H1 (cell line): ENCODE measurements around the gene HS3ST5. TPM values are rescaled to one million over a fixed set of nuclear protein-coding genes. Genes with fewer than 3 reads are reported as not detected.
A peak's percentile ranks its signal among the peaks of the same experiment; 100 is the strongest.

Experiments
- CTCF ChIA-PET: fragments of 300-600 bp; sonication (Branson Sonifier 250); formaldehyde crosslinking; loops from one replicate; lab custom pipeline; 2021; ENCODE audit not compliant: partially characterized antibody; lab: Charles Lee
- POLR2A ChIA-PET: fragments of 300-600 bp; sonication (Branson Sonifier 250); formaldehyde crosslinking; loops from one replicate; lab custom pipeline; 2021; ENCODE audit warnings: inconsistent platforms; ENCODE audit not compliant: partially characterized antibody; lab: Charles Lee
- DNase-seq, 2 experiments: peaks; one replicate each; pipeline versions ENCODE4 v3.0.0 to v3.0.0-alpha.2; 2010 to 2022; ENCODE audit warnings: low spot score in 2 of 2, low read depth in 1 of 2, mixed read lengths in 1 of 2
- FAIRE-seq: peaks from 2 replicates; lab custom pipeline; 2011; peaks lifted over from hg19 to GRCh38; lab: Jason Lieb, UNC
- H2AFZ ChIP-seq: 2 replicates; pipeline ENCODE4 v1.8.1; 2012; ENCODE audit warnings: low read length, inconsistent platforms
- H2AK5ac ChIP-seq: 2 replicates; pipeline ENCODE4 v1.6.1; 2013; ENCODE audit warnings: low read depth, low read length
- H2BK120ac ChIP-seq: replicated peaks from 2 replicates; pipeline ENCODE3; 2013; ENCODE audit warnings: low read depth, low read length, inconsistent platforms
- H2BK12ac ChIP-seq: 2 replicates; pipeline ENCODE4 v1.6.1; 2013; ENCODE audit warnings: low read depth, low read length
- H2BK15ac ChIP-seq: 2 replicates; pipeline ENCODE4 v1.6.1; 2013; ENCODE audit warnings: low read length
- H2BK20ac ChIP-seq: 2 replicates; pipeline ENCODE4 v1.6.1; 2013; ENCODE audit warnings: low read length
- H2BK5ac ChIP-seq: 2 replicates; pipeline ENCODE4 v1.6.1; 2013; ENCODE audit warnings: low read depth, low read length
- H3K14ac ChIP-seq: 2 replicates; pipeline ENCODE4 v1.6.1; 2013; ENCODE audit warnings: inconsistent platforms; ENCODE audit not compliant: insufficient read length
- H3K18ac ChIP-seq: 2 replicates; pipeline ENCODE4 v1.6.1; 2013; ENCODE audit warnings: low read length; ENCODE audit errors: extremely low read depth
- H3K23ac ChIP-seq: 2 replicates; pipeline ENCODE4 v1.6.1; 2013; ENCODE audit warnings: inconsistent platforms; ENCODE audit not compliant: insufficient read length
- H3K23me2 ChIP-seq: 2 replicates; pipeline ENCODE4 v1.6.1; 2013; ENCODE audit warnings: low read depth, low read length
- H3K27ac ChIP-seq: 2 replicates; pipeline ENCODE4 v1.6.1; 2011; ENCODE audit warnings: low read depth, low read length, inconsistent platforms
- H3K27me3 ChIP-seq, 4 experiments: replicated peaks in 1 of 4; 1 replicate in 1 of 4; 2 replicates in 3 of 4; pipeline versions ENCODE4 v1.6.1 to v1.8.1; 2011 to 2013; ENCODE audit warnings: low read length in 3 of 4, mild to moderate bottlenecking in 3 of 4, inconsistent platforms in 2 of 4, mixed read lengths in 2 of 4, moderate library complexity in 1 of 4; ENCODE audit not compliant: control insufficient read depth in 3 of 4, insufficient read depth in 3 of 4; ENCODE audit errors: extremely low read depth in 1 of 4
- H3K36me3 ChIP-seq, 4 experiments: 2 replicates each; pipeline versions ENCODE4 v1.6.1 to v1.8.1; 2011 to 2013; ENCODE audit warnings: mild to moderate bottlenecking in 4 of 4, low read length in 3 of 4, moderate library complexity in 2 of 4, control low read depth in 1 of 4, inconsistent platforms in 1 of 4; ENCODE audit not compliant: insufficient read depth in 4 of 4, control insufficient read depth in 2 of 4
- H3K4ac ChIP-seq: replicated peaks from 2 replicates; pipeline ENCODE3; 2013; ENCODE audit warnings: low read length, low read depth, mixed read lengths, inconsistent platforms; ENCODE audit not compliant: insufficient read length
- H3K4me1 ChIP-seq, 4 experiments: replicated peaks in 1 of 4; 1 replicate in 1 of 4; 2 replicates in 3 of 4; pipeline versions ENCODE4 v1.6.1 to v1.8.1; 2011 to 2013; ENCODE audit warnings: low read length in 3 of 4, inconsistent platforms in 2 of 4, mixed read lengths in 1 of 4; ENCODE audit not compliant: insufficient read depth in 4 of 4, control insufficient read depth in 3 of 4
- H3K4me2 ChIP-seq, 2 experiments: 2 replicates each; pipeline versions ENCODE4 v1.6.1 to v1.8.1; 2011 to 2013; ENCODE audit warnings: low read depth in 2 of 2, low read length in 2 of 2, control low read depth in 1 of 2, inconsistent platforms in 1 of 2, mild to moderate bottlenecking in 1 of 2; ENCODE audit not compliant: insufficient read depth in 1 of 2
- H3K4me3 ChIP-seq, 4 experiments: fragments of 200-600, 300-600 bp in 1 of 4; sonication (generic), shearing (Covaris generic), sonication (Bioruptor Twin) in 1 of 4; 2 replicates each; pipeline versions ENCODE4 v1.5.1 to v1.8.1; 2011 to 2016; ENCODE audit warnings: low read length in 4 of 4, low read depth in 3 of 4, control low read depth in 2 of 4, inconsistent platforms in 2 of 4, mild to moderate bottlenecking in 2 of 4, mixed read lengths in 1 of 4, moderate library complexity in 1 of 4; ENCODE audit not compliant: insufficient read depth in 2 of 4; ENCODE audit errors: extremely low read depth in 1 of 4
- H3K56ac ChIP-seq: replicated peaks from 2 replicates; pipeline ENCODE3; 2013; ENCODE audit warnings: low read depth, mild to moderate bottlenecking, mixed read lengths, low read length, inconsistent platforms; ENCODE audit not compliant: insufficient read length
- H3K79me1 ChIP-seq: 2 replicates; pipeline ENCODE4 v1.6.1; 2013; ENCODE audit warnings: low read depth, low read length, control low read depth
- H3K79me2 ChIP-seq, 2 experiments: 2 replicates each; pipeline versions ENCODE4 v1.6.1 to v1.8.1; 2012 to 2013; ENCODE audit warnings: low read length in 2 of 2, mild to moderate bottlenecking in 2 of 2, inconsistent platforms in 1 of 2; ENCODE audit not compliant: insufficient read depth in 2 of 2, control insufficient read depth in 1 of 2
- H3K9ac ChIP-seq, 4 experiments: replicated peaks in 1 of 4; 1 replicate in 1 of 4; 2 replicates in 3 of 4; pipeline versions ENCODE4 v1.6.1 to v1.8.1; 2011 to 2013; ENCODE audit warnings: low read depth in 3 of 4, low read length in 3 of 4, control low read depth in 2 of 4, mild to moderate bottlenecking in 2 of 4, moderate library complexity in 2 of 4, inconsistent platforms in 1 of 4; ENCODE audit errors: extremely low read depth in 1 of 4
- H3K9me3 ChIP-seq, 2 experiments: 2 replicates each; pipeline versions ENCODE4 v1.6.1 to v1.8.1; 2012 to 2013; ENCODE audit warnings: mild to moderate bottlenecking in 2 of 2, moderate library complexity in 2 of 2, control low read depth in 1 of 2, inconsistent platforms in 1 of 2, low read depth in 1 of 2, low read length in 1 of 2, mixed read lengths in 1 of 2; ENCODE audit not compliant: insufficient read depth in 2 of 2
- H4K20me1 ChIP-seq, 2 experiments: replicated peaks in 1 of 2; 2 replicates each; pipeline versions ENCODE3 to v1.8.1; 2011 to 2013; ENCODE audit warnings: inconsistent platforms in 2 of 2, low read length in 2 of 2, mild to moderate bottlenecking in 1 of 2; ENCODE audit not compliant: insufficient read depth in 2 of 2, control insufficient read depth in 1 of 2
- H4K5ac ChIP-seq: 2 replicates; pipeline ENCODE4 v1.6.1; 2013; ENCODE audit warnings: low read length, low read depth, mixed read lengths, inconsistent platforms; ENCODE audit not compliant: insufficient read length
- H4K8ac ChIP-seq: 2 replicates; pipeline ENCODE4 v1.8.0; 2013; ENCODE audit warnings: mild to moderate bottlenecking, moderate library complexity, low read length, inconsistent platforms; ENCODE audit not compliant: insufficient read depth; ENCODE audit errors: extremely low read depth
- H4K91ac ChIP-seq: replicated peaks from 2 replicates; pipeline ENCODE3; 2013; ENCODE audit warnings: low read length, mixed read lengths, inconsistent platforms; ENCODE audit not compliant: insufficient read length
- HDAC2 ChIP-seq, 2 experiments: fragments of 300-600 bp in 1 of 2; sonication (generic) in 1 of 2; IDR thresholded peaks; 2 replicates each; pipeline ENCODE4 v1.6.1; 2011 to 2012; ENCODE audit warnings: low read depth in 2 of 2, low read length in 2 of 2, mild to moderate bottlenecking in 2 of 2, moderate library complexity in 2 of 2, borderline replicate concordance in 1 of 2, inconsistent platforms in 1 of 2
- JUND ChIP-seq: IDR thresholded peaks from 2 replicates; pipeline ENCODE4 v1.6.1; 2011; ENCODE audit warnings: mild to moderate bottlenecking, improper control_type of control experiment, low read length
- KDM1A ChIP-seq: fragments of 200-600, 300-600 bp; sonication (generic); IDR thresholded peaks from 2 replicates; pipeline ENCODE4 v1.7.1; 2016; ENCODE audit warnings: mild to moderate bottlenecking, low read length, borderline replicate concordance
- SIN3A ChIP-seq, 2 experiments: IDR thresholded peaks in 1 of 2; conservative IDR thresholded peaks in 1 of 2; 2 replicates each; pipeline ENCODE4 v1.6.1; 2011 to 2012; ENCODE audit warnings: low read length in 2 of 2, improper control_type of control experiment in 1 of 2, low read depth in 1 of 2, mild to moderate bottlenecking in 1 of 2
- SP1 ChIP-seq: IDR thresholded peaks from 2 replicates; pipeline ENCODE4 v1.6.1; 2011; ENCODE audit warnings: low read depth, low read length
- SP2 ChIP-seq: IDR thresholded peaks from 2 replicates; pipeline ENCODE4 v1.6.1; 2012; ENCODE audit warnings: mild to moderate bottlenecking, low read length, inconsistent platforms
- TCF12 ChIP-seq: IDR thresholded peaks from 2 replicates; pipeline ENCODE4 v1.6.1; 2011; ENCODE audit warnings: low read depth, mild to moderate bottlenecking, low read length
- TEAD4 ChIP-seq: IDR thresholded peaks from 2 replicates; pipeline ENCODE4 v1.6.1; 2012; ENCODE audit warnings: low read depth, low read length, inconsistent platforms, mixed read lengths
- YY1 ChIP-seq: IDR thresholded peaks from 2 replicates; pipeline ENCODE4 v1.6.1; 2011; ENCODE audit warnings: low read depth, mild to moderate bottlenecking, low read length
- WGBS, 2 experiments: shearing (Covaris generic) in 1 of 2; methylation state at CpG; one replicate each; pipeline versions ENCODE4 v1.1.6 to v1.1.7; 2013 to 2015; ENCODE audit warnings: low lambda C conversion rate in 2 of 2, mixed read lengths in 2 of 2, inconsistent platforms in 1 of 2, low coverage in 1 of 2, missing lambda C conversion rate in 1 of 2; ENCODE audit not compliant: insufficient replicate concordance in 2 of 2, insufficient coverage in 1 of 2, insufficient read length in 1 of 2; ENCODE audit errors: extremely low coverage in 1 of 2, missing lambda C conversion rate in 1 of 2; 5-methylcytosine and 5-hydroxymethylcytosine counted together
- polyA plus RNA-seq, 7 experiments: library from polyadenylated mRNA; depleted of rRNA in 3 of 7; stranded (reverse) in 5 of 7; unstranded in 2 of 7; fragments of >200 nt in 5 of 7; fragments of 200-250 nt in 2 of 7; gene quantifications; 1 replicate in 5 of 7; 2 replicates in 1 of 7; 4 replicates in 1 of 7; pipeline versions ENCODE4 v1.2.1 to v1.2.3, GENCODE V29; 2011 to 2013; ENCODE audit warnings: missing spikeins in 2 of 7, mixed read lengths in 2 of 7
- total RNA-seq: library from RNA; stranded (reverse); fragmentation: NEBNext Ultra II Directional; extraction: Animal tissue kit (Norgen Biotek cat#: 25700); gene quantifications from 2 replicates; pipeline ENCODE4 v1.2.1, GENCODE V29; 2021
- TF ChIP-seq, protein P1 (sequence below): IDR thresholded peaks from 2 replicates; pipeline ENCODE4 v1.6.1; 2012; ENCODE audit warnings: inconsistent platforms

HS3ST5 gene
- total and polyA plus RNA-seq, 2 of the 8 experiments (the other 6 are each of a cell fraction or from before 2014, with no cell fraction given): 1.2 to 9.9 TPM

DNA sequence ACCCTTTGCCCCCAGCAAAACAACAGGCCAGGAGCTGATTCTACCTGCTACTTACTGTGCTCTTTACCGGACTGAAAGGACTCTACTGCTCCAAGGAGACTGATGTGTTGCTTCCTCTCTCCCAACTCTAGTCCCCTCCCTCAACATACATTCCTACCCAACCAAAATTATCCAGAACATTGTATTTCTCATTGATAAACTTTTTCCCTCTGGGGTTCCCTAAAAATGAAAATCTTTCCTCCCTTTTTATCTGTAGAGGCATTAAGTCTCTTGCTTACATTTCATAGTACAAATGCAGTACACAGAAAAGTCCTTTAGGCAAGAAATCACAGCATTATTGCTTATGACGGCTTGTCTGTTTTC, 940 bp upstream of the HS3ST5 start:
- Histone ChIP-seq H3K79me2 (peaks cover 8 to 53% of the 10 kb centered on the region in 2 experiments; a peak in 3 of 4 replicates), H3K4me3 (peak overlapping the region; percentile 80 to 98 (median 82)), H2BK20ac (0 out of 2 replicates have a peak overlapping the region, but pooled peaks have one; percentile 84), H2BK120ac (peak overlapping the region; percentile 41), H3K27ac (no peak overlapping the region), H3K4ac (peak overlapping the region; percentile 11), H3K36me3 (no peaks in the 10 kb centered on the region), H3K23me2 (peaks cover 18% of the 10 kb centered on the region), H3K18ac (peak overlapping the region; percentile 95), H2AFZ (no peak overlapping the region), H3K4me2 (peak overlapping the region; percentile 70 to 91), H3K4me1 (peaks cover 0 to 15% (median 7%) of the 10 kb centered on the region in 4 experiments; a peak in 4 of 7 replicates), H3K79me1 (no peaks in the 10 kb centered on the region), H2AK5ac (no peak overlapping the region), H4K5ac (peak overlapping the region; percentile 79), H3K27me3 (no peaks in the 10 kb centered on the region), H4K91ac (peak overlapping the region; percentile 8), H3K56ac (no peak overlapping the region), H2BK15ac (peak overlapping the region; percentile 33; the same call in 1 of the 2 replicates), H2BK5ac (peak overlapping the region; percentile 74; the same call in 1 of the 2 replicates), H4K8ac (no peak overlapping the region), H3K9ac (peak overlapping the region in 3 of 4 experiments; percentile 21 to 64 (median 50); a peak in 4 of 7 replicates), H3K23ac (no peak overlapping the region), H4K20me1 (no peaks in the 10 kb centered on the region), H3K14ac (no peak overlapping the region), H2BK12ac (peak overlapping the region; percentile 82), H3K9me3 (no peaks in the 10 kb centered on the region)
- FAIRE-seq: peak; percentile 39
- CTCF ChIA-PET: interaction anchor here (0.6 to 3.3 kb wide), 30 partner anchors 9 to 363 kb away, joined by 3 to 10 read pairs (median 4); no protein-coding TSS in a partner anchor
- POLR2A ChIA-PET: interaction anchor here (0.6 to 6.0 kb wide), 18 partner anchors 9 to 224 kb away, joined by 3 to 50 read pairs (median 6); no protein-coding TSS in a partner anchor
- 9% methylated on average over 2 of the region's 2 CpGs; no CpG with 5 or more reads in 1 of the 2 experiments for WGBS, 2 experiments
- no peak for DNase-seq
- TF ChIP-seq JUND (no peak), SIN3A (conservative IDR thresholded peaks at IDR 0.05 in 1 of 2, IDR thresholded peaks at IDR 0.05 in 1 of 2; ENCODE audit: low read depth in 1 of 2, low read length in 2 of 2) (no peak; a peak in 1 of 4 replicates), YY1 (no peak), KDM1A (no peak), TEAD4 (no peak), SP2 (no peak), HDAC2 (IDR thresholded peaks at IDR 0.05; ENCODE audit: borderline replicate concordance in 1 of 2, low read depth in 2 of 2, low read length in 2 of 2) (no peak), SP1 (no peak), TCF12 (no peak)
- TF ChIP-seq, protein P1, sequence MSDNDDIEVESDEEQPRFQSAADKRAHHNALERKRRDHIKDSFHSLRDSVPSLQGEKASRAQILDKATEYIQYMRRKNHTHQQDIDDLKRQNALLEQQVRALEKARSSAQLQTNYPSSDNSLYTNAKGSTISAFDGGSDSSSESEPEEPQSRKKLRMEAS: no peak
